Left colon (tissue), 2 donors: Measurements from ENCODE around the gene IGF1R. TPM values are rescaled to one million over a fixed set of nuclear protein-coding genes. Genes with fewer than 3 reads are reported as not detected.

Experiments used
- ATAC-seq: fragments of 200-7000 bp; cut with Tn5 transposase; one replicate; pipeline ENCODE4 v1.9.1; 2020; ENCODE audit warnings: mild to moderate bottlenecking, moderate library complexity
- DNase-seq, 2 donors: peaks; one replicate each; pipeline ENCODE4 v3.0.0-alpha.2; 2020
- intact Hi-C, 2 donors: fragments of 100-400 bp; cut with DNase I in 1 of 2; cut with micrococcal nuclease in 1 of 2; formaldehyde crosslinking; loops; one replicate each; pipeline versions ENCODE4 v1.11.2 to v1.14.0; 2022; cut with DNase I, micrococcal nuclease
- total RNA-seq, 2 donors: library from RNA; stranded (reverse); fragmentation: NEBNext Ultra II Directional; extraction: Animal tissue kit (Norgen Biotek cat#: 25700); gene quantifications; one replicate each; pipeline ENCODE4 v1.2.1, GENCODE V29; 2021
- donor health status: DM: no; HTN: no; CAD: no.
- donor health status: DM: yes; HTN: yes; CAD: no.

IGF1R gene
- total RNA-seq, 2 donors from 2014 or later: 40.2 to 42.0 TPM

DNA sequence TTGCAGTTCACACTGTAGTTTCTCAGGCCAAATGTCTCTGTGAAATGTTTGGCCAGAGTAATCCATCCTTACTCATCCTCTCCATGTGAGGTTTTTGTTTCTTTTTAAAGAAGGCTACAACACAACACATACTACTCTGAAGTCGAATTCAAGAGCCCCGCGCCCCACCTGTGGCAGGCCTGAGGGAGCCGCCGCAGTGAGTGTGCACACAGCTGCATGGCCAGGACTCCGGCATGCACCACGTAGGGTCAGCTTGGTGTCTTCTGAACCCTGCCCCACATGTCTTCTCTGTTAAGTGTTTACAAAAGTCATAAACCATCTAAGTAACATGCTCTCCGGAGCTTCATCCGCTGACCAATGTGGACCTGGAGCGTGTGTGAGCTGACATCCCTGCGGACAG, 300.6 kb downstream of the IGF1R start:
- ATAC-seq: no peak
- DNase-seq: no peak
- intact Hi-C loops: no loop called here

DNA sequence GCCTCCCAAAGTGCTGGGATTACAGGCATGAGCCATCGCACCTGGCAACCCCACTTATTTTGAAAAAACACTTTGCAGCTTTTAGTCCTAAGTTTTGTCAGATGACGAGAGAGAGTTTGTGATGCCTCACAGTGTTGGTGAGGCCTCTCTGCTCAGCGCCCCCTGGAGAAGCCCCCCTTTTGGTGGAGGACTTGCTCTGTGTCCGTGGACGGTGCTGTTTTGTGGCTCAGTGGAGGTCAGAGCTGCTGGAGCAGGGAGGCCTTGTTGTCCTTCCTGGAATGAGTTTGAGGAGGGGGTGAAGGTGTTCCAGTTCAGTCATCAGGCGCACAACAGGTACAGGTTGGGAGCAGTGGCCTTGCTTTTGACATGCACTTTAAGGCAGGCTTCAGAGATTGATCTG, 301.3 kb downstream of the IGF1R start:
- intact Hi-C loops: no loop called here
- ATAC-seq: no peak
- no peak for DNase-seq

DNA sequence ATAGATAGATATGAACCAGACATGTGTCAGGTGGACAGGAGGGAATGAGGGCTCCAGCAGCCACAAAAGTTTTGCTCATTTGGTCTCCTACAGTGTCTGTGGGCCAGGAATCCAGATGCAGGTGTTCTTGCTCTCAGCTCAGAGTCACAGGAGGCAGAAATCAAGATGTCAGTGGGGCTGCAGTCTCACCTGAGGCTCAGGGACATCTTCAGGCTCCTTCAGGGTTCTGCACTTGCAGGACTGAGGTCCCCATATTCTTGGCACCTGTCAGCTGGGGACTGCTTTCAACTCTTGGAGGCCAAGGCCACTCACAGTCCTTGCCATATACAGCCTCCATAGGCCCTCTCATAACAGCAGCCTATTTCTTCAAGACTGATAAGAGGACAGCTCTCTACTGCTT, 301.9 kb downstream of the IGF1R start:
- DNase-seq (no peak), ATAC-seq (no peak)
- intact Hi-C loops: no loop called here

DNA sequence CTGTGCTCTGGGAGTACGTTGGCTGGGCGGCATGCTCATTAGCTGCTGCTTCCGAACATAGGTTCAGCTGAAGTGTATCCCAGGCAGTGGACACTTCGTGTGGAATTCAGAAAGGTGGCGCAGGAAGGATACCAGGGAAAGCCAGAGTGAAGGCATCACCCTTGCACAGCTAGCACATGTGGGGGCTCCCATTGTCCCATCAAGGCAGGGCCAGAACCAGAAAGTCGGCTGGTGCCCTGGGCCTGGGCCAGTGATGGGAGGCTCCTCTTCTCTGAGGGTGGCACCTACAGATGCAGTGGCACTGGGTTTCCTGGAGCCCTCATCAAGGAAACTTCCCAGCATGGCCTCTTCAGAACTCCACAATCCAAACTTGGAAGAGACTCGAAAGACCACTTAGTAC, 302.7 kb downstream of the IGF1R start:
- intact Hi-C loops: no loop called here
- ATAC-seq: no peak

DNA sequence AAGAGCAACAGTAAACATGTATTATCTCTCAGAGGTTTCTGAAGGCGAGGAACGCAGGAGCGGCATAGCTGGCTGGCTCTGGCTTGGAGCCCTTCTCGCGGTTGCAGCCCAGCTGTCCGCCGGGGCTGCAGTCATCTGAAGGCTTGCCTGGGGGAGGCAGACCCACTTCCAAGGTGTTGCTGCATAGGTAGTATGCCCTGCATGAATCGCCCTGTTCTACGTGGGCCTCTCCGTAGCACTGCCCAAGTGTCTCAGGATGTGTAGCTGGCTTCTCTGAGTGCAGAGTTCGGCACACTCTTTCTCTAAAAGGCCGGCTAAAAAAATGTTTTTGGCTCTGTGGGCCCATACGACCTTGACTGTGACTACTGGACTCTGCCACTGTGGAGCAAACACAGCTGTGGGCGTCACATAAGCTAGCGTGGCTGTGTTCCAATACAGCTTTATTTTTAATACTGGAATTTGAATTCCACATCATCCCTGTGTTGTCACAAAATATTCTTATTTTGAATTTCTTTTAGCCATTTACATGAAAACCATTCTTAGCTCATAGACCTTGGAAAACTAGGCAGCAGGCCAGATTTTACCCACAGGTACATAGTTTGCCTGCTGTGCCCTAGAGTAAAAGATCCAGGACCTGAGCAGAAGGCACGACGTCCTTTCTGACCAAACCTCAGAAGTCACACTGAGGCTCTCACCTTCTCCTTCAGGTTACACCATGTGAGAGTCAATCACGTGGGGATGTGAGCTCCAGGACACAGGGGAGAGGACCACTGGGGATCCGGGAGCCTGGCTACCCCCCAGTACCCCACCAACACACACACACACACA, 303.4 kb downstream of the IGF1R start:
- ATAC-seq: no peak
- intact Hi-C loops: no loop called here
- DNase-seq: no peak

More for the DNA sequence above, 302.7 kb downstream of the IGF1R start:
- DNase-seq: no peak

DNA sequence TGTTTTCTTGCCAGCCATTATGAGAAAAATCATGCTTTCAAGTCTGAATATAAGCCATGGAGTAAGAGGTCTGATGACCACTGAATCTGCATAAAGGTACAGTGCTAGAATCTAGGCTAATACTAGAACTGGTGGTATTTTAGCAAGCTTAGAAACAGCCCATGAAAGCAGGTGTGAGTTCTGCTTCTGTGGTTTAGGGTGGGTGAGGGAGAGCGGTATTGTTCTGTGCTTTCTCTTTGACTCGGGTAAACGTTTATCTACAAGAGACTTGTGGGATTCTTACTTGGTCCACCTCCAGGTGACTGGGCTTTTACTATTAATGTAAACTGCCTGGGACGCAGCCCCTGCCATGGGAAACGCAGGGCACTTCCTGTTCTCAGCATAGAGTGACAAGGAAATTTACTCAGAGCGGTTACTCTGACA, 304.1 kb downstream of the IGF1R start:
- ATAC-seq (no peak), DNase-seq (no peak)
- intact Hi-C loops: no loop called here

DNA sequence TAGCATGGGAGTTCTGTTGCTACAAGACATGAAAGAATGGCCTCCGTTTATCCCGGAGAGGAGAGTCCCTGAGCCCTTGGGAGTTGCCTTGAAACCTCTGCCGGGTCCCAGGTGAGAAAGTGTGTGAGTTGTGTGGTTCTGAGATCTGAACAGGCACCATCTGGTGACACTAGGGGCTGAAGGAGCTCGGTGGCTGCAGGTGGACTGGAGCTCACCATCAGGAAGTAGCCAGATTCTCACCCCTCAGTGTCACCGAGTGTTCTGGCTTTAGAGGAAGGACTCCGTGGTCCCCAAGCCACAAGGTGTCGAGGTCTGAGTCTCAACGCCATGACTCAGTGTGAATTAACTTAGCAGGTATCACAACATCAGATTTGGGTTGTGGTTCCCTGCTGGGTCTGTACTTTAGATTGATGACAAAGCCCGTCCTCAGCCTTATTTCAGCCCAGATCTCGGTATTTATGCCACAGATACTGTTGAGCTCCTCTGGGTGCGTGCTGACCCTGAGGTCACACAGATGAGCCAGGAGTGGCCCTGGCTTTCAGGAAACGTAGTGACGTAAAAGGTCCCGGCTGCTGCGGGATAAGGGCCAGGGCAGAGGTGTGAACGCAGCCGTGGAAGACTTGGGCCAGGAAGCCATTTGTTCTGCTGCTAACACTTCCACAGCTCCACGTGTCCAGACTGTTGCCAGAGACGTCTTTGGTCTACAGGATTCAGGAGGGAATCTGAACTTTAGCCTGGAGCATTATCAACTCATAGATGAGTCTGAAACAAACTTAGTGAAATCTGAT, 304.9 kb downstream of the IGF1R start:
- no peak for ATAC-seq
- intact Hi-C loops: no loop called here
- DNase-seq: no peak

DNA sequence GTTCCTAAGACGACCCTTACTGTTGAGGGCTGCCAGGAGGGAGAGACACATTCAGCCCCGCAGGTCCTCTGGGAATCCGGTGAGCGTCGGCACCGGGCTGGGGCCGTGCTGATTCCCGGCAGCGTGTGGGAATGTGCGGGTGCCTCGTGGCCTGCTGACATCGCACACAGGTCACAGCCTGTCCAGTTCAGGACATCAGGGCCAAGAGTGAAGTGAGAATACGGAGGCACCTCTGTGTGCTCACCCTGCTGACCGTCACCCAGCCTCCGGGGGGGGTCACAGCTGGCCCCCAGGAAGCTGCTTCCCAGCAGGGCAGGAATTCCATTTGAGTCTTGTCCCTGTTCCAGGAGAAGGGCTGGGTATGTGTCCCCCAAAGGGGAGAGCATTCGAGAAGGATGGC, 305.6 kb downstream of the IGF1R start:
- no peak for ATAC-seq
- intact Hi-C loops: no loop called here
- DNase-seq: no peak

DNA sequence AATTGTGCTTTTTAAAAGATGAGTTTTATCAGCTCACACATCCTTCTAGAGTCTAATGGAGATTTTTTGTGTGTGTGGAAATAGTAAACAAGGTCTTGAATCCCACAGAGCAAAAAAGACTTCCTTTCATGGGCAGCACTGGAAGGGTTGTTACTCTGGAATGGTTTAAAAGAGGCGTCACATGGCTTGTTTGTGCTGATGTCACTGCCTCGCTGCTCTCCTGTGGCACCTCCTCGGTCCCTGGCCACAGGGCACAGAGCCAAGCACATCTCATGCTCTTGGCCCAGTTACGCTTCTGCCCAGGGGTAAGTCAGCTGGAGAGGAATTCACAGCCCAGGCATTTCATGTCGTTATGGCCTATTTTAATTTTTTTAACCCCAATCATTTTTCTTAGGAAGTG, 306.1 kb downstream of the IGF1R start:
- intact Hi-C loops: no loop called here

DNA sequence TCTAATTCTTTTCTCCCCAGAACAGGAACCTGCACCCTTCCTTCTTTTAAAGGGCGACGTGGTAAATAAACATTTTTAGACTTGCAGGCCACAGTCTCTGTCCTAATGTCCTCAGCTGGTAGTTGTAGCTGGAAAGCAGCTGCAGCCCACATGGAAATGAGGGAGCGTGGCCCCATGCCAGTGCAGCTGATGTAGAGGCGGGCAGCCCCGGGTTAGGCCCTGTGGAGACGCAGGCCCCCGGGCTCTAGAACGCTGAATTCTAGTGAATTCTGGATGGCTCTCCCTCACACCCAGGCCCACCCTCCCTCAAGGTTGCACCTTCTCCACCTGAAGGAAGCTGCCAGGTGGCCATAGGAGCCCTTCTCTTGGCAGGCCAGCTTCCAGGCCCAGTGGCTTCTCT, 307.0 kb downstream of the IGF1R start:
- ATAC-seq: no peak
- peak in 1 of 2 donors; percentile 48 for DNase-seq
- intact Hi-C loops: no loop called here

More for the DNA sequence above, 306.1 kb downstream of the IGF1R start:
- DNase-seq (peak; percentile 47 to 70), ATAC-seq (peak; percentile 26)

DNA sequence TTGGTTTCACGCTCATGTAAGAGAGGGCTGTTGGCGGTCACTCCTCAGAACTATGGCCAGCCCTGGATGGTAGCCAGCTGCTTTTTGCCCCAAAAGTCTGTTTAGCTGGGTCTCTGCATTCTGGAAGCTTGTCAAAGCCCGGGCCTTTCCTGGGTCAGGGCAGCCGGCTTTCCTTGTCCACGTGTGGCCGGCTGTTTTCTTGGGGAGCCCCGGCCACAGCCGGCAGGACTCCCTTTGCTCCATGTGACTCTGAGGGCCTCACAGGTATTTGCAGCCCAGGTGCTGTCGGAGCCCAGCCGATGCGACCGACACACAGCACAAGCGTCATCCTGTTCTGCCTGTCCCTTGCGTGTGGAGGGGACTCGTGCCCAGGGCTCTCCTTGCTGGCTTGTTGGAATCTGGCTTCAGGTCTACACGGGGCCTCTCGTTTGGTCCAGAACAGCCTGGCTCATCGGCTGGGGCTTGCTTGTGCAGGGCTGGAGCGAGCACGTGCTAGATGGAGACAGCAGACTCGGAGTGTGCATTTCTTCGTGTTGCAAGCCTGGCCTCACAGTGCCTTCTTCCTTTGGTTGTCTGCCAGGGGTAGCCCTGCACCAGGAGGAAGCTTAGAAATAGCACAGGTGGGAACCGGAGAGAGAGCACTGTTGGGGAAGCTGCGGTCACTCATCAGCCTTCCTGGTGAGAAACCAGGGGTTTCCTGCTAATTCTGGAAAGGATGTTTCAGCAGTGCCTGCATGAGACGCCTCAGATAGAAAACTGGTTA, 307.8 kb downstream of the IGF1R start:
- intact Hi-C loops: no loop called here
- ATAC-seq: no peak
- DNase-seq: no peak

DNA sequence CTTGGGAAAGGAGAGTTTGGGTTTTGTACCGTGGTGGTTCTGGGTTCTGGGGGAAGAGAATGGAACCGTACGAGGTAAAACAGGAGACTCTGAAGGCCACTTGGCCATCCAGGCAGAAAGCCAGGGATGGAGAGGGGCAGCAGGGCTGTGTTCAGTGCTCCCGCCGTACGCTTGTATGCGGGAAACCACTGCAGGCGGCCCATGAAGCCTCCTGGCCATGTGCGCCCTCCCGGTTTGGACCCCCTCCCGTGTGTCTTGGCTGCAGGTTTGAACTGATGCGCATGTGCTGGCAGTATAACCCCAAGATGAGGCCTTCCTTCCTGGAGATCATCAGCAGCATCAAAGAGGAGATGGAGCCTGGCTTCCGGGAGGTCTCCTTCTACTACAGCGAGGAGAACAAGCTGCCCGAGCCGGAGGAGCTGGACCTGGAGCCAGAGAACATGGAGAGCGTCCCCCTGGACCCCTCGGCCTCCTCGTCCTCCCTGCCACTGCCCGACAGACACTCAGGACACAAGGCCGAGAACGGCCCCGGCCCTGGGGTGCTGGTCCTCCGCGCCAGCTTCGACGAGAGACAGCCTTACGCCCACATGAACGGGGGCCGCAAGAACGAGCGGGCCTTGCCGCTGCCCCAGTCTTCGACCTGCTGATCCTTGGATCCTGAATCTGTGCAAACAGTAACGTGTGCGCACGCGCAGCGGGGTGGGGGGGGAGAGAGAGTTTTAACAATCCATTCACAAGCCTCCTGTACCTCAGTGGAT, 308.6 kb downstream of the IGF1R start:
- intact Hi-C loops: no loop called here
- DNase-seq (no peak), ATAC-seq (no peak)

DNA sequence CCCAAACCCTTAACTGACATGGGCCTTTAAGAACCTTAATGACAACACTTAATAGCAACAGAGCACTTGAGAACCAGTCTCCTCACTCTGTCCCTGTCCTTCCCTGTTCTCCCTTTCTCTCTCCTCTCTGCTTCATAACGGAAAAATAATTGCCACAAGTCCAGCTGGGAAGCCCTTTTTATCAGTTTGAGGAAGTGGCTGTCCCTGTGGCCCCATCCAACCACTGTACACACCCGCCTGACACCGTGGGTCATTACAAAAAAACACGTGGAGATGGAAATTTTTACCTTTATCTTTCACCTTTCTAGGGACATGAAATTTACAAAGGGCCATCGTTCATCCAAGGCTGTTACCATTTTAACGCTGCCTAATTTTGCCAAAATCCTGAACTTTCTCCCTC, 309.3 kb downstream of the IGF1R start:
- intact Hi-C loops: no loop called here
- no peak for ATAC-seq
- DNase-seq: no peak

DNA sequence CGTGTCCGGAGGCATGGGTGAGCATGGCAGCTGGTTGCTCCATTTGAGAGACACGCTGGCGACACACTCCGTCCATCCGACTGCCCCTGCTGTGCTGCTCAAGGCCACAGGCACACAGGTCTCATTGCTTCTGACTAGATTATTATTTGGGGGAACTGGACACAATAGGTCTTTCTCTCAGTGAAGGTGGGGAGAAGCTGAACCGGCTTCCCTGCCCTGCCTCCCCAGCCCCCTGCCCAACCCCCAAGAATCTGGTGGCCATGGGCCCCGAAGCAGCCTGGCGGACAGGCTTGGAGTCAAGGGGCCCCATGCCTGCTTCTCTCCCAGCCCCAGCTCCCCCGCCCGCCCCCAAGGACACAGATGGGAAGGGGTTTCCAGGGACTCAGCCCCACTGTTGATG, 309.7 kb downstream of the IGF1R start:
- DNase-seq (no peak), ATAC-seq (no peak)
- intact Hi-C loops: no loop called here

DNA sequence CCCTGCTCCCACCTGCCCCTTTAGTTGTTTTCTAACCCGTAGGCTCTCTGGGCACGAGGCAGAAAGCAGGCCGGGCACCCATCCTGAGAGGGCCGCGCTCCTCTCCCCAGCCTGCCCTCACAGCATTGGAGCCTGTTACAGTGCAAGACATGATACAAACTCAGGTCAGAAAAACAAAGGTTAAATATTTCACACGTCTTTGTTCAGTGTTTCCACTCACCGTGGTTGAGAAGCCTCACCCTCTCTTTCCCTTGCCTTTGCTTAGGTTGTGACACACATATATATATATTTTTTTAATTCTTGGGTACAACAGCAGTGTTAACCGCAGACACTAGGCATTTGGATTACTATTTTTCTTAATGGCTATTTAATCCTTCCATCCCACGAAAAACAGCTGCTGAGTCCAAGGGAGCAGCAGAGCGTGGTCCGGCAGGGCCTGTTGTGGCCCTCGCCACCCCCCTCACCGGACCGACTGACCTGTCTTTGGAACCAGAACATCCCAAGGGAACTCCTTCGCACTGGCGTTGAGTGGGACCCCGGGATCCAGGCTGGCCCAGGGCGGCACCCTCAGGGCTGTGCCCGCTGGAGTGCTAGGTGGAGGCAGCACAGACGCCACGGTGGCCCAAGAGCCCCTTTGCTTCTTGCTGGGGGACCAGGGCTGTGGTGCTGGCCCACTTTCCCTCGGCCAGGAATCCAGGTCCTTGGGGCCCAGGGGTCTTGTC, 310.7 kb downstream of the IGF1R start:
- no peak for ATAC-seq

DNA sequence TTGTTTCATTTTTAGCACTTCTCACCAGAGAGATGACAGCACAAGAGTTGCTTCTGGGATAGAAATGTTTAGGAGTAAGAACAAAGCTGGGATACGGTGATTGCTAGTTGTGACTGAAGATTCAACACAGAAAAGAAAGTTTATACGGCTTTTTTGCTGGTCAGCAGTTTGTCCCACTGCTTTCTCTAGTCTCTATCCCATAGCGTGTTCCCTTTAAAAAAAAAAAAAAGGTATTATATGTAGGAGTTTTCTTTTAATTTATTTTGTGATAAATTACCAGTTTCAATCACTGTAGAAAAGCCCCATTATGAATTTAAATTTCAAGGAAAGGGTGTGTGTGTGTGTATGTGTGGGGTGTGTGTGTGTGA, 311.3 kb downstream of the IGF1R start:
- intact Hi-C loops: no loop called here
- no peak for ATAC-seq
- DNase-seq: no peak

More for the DNA sequence above, 310.7 kb downstream of the IGF1R start:
- no peak for DNase-seq
- intact Hi-C loops: no loop called here

DNA sequence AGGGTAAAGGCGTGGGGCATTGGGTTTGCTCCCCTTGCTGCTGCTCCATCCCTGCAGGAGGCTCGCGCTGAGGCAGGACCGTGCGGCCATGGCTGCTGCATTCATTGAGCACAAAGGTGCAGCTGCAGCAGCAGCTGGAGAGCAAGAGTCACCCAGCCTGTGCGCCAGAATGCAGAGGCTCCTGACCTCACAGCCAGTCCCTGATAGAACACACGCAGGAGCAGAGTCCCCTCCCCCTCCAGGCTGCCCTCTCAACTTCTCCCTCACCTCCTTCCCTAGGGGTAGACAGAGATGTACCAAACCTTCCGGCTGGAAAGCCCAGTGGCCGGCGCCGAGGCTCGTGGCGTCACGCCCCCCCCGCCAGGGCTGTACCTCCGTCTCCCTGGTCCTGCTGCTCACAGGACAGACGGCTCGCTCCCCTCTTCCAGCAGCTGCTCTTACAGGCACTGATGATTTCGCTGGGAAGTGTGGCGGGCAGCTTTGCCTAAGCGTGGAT, 312.3 kb downstream of the IGF1R start:
- ATAC-seq (no peak), DNase-seq (no peak)
- intact Hi-C loops: no loop called here

DNA sequence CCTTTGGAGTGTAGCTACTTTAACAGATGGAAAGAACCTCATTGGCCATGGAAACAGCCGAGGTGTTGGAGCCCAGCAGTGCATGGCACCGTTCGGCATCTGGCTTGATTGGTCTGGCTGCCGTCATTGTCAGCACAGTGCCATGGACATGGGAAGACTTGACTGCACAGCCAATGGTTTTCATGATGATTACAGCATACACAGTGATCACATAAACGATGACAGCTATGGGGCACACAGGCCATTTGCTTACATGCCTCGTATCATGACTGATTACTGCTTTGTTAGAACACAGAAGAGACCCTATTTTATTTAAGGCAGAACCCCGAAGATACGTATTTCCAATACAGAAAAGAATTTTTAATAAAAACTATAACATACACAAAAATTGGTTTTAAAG, 315.1 kb downstream of the IGF1R start:
- intact Hi-C loops: no loop called here
- no peak for ATAC-seq
- DNase-seq: no peak
